GM20000 (cell line): ENCODE results near the gene ZBTB8OS.
"Not testable (repeated sequence)": the region's sequence is repeated elsewhere in the genome, so short reads cannot be mapped to it uniquely, and the experiment has no call there.

ENCODE experiments used
- DNase-seq: peaks from one replicate; pipeline ENCODE4 v3.0.0; 2012; ENCODE audit warnings: low spot score
- CTCF ChIP-seq: IDR thresholded peaks from 2 replicates; pipeline ENCODE4 v1.5.1; 2012; ENCODE audit warnings: mild to moderate bottlenecking, control low read depth; ENCODE audit errors: extremely low read depth, missing control alignments

Gene ZBTB8OS

GRCh38 chr1:32650248-32650751, at the start of gene ZBTB8OS:
ZBTB8OS (minus strand) TSS chr1:32650550; CDS start chr1:32650529, 21 bp downstream.
- DNase-seq: peak; percentile 87

GRCh38 chr1:32696996-32697395, 46.6 kb upstream of the ZBTB8OS start:
- not testable (repeated sequence) for DNase-seq

More at GRCh38 chr1:32650248-32650751, at the start of gene ZBTB8OS:
- TF ChIP-seq CTCF: no peak

- DNase-seq: no peak
- no peak for TF ChIP-seq CTCF
Measured at GRCh38 chr1:32696041-32696440, 45.7 kb upstream of the ZBTB8OS start.

- TF ChIP-seq CTCF: no peak
- no peak for DNase-seq
Measured at GRCh38 chr1:32695098-32695904, 45.0 kb upstream of the ZBTB8OS start.

- no peak for TF ChIP-seq CTCF
- DNase-seq: no peak
Measured at GRCh38 chr1:32693455-32694174, 43.3 kb upstream of the ZBTB8OS start.

GRCh38 chr1:32686387-32686786, 36.0 kb upstream of the ZBTB8OS start:
- DNase-seq: no peak
- no peak for TF ChIP-seq CTCF

GRCh38 chr1:32685498-32685897, 35.1 kb upstream of the ZBTB8OS start:
- DNase-seq: no peak
- no peak for TF ChIP-seq CTCF
